Lung (tissue), 12 donors: ENCODE results near the gene NPL. TPM values are rescaled to one million over a fixed set of nuclear protein-coding genes. Genes with fewer than 3 reads are reported as not detected.

Source experiments
- ATAC-seq: fragments of 200-7000 bp; cut with Tn5 transposase; one replicate; pipeline ENCODE4 v1.9.1; 2020; ENCODE audit warnings: moderate number of reproducible peaks; ENCODE audit not compliant: insufficient read depth, low FRiP score
- DNase-seq, 3 donors: peaks; one replicate each; pipeline ENCODE4 v3.0.0-alpha.2; 2013 to 2017
- H3K27ac ChIP-seq, 2 donors: one replicate each; pipeline ENCODE4 v1.5.1; 2013; ENCODE audit warnings: mild to moderate bottlenecking in 2 of 2, moderate library complexity in 2 of 2, control low read depth in 1 of 2, inconsistent platforms in 1 of 2, low read depth in 1 of 2, low read length in 1 of 2
- H3K27me3 ChIP-seq, 3 donors: one replicate each; pipeline ENCODE4 v1.5.1; 2013; ENCODE audit warnings: low read length in 2 of 3; ENCODE audit not compliant: control insufficient read depth in 3 of 3, insufficient read depth in 3 of 3
- H3K36me3 ChIP-seq, 4 donors: one replicate each; pipeline ENCODE4 v1.5.1; 2013; ENCODE audit warnings: low read length in 4 of 4, mild to moderate bottlenecking in 1 of 4, moderate library complexity in 1 of 4; ENCODE audit not compliant: control insufficient read depth in 4 of 4, insufficient read depth in 4 of 4
- H3K4me1 ChIP-seq, 5 donors: one replicate each; pipeline ENCODE4 v1.5.1; 2013; ENCODE audit warnings: low read length in 5 of 5, mild to moderate bottlenecking in 2 of 5, moderate library complexity in 1 of 5; ENCODE audit not compliant: control insufficient read depth in 5 of 5, insufficient read depth in 5 of 5
- H3K4me3 ChIP-seq: one replicate; pipeline ENCODE4 v1.5.1; 2013; ENCODE audit warnings: mild to moderate bottlenecking, control low read depth, moderate library complexity
- H3K9ac ChIP-seq, 2 donors: one replicate each; pipeline ENCODE4 v1.5.1; 2013; ENCODE audit warnings: low read length in 2 of 2, control low read depth in 1 of 2; ENCODE audit not compliant: insufficient read depth in 1 of 2
- H3K9me3 ChIP-seq, 4 donors: one replicate each; pipeline ENCODE4 v1.5.1; 2013; ENCODE audit warnings: low read length in 3 of 4, mild to moderate bottlenecking in 1 of 4, moderate library complexity in 1 of 4; ENCODE audit not compliant: control insufficient read depth in 4 of 4, insufficient read depth in 3 of 4
- WGBS, 2 donors: extraction: QIAGEN DNeasy Blood & Tissue Kit; methylation state at CpG; one replicate each; pipeline ENCODE4 v1.1.7; 2013; 5-methylcytosine and 5-hydroxymethylcytosine counted together
- polyA plus RNA-seq, 2 donors: library from polyadenylated mRNA; stranded (reverse); fragments of 200-250 nt; gene quantifications; one replicate each; pipeline ENCODE4 v1.2.1, GENCODE V29; 2013
- total RNA-seq, 2 donors: library from RNA; depleted of rRNA in 1 of 2; stranded (reverse); fragments of >200 nt in 1 of 2; gene quantifications; one replicate each; pipeline ENCODE4 v1.2.1, GENCODE V29; 2014 to 2021
- TF ChIP-seq, protein P1 (sequence below): IDR thresholded peaks from 2 replicates; pipeline ENCODE4 v1.5.1; 2012; ENCODE audit warnings: mild to moderate bottlenecking; ENCODE audit errors: control extremely low read depth, extremely low read depth
- donor health status: control.
- donor health status: control.
- donor health status: Bipolar disorder and iron deficiency.
- donor health status: healthy.
- donor health status: DM: yes; HTN: yes; CAD: no.

The NPL gene
- total and polyA plus RNA-seq, 4 donors, result 31.9 to 116 (median 57.3) TPM

DNA sequence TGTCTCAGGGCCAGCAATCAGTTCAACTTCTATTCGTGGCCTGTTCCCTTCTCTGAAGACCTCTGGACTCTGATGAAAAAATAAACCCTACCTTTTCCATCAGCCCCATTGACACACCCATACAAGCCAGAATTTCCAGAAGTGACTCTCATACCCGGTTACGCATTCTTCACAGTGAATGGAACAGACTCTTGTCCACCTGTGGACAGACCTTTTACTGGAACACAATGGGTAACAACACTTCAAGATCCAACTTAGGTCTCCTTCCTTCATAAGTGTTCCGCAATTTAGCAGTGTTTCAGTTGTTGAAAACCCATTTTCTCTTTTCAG, 2.6 kb upstream of the NPL start:
- Histone ChIP-seq H3K4me3 (no peak overlapping the region), H3K27me3 (peaks cover 0 to 16% (median 11%) of the 10 kb centered on the region in 3 donors), H3K4me1 (peaks cover 0 to 7% (median 0%) of the 10 kb centered on the region in 5 donors), H3K36me3 (no peaks in the 10 kb centered on the region), H3K27ac (peak overlapping the region in 1 of 2 donors; percentile 21), H3K9me3 (no peaks in the 10 kb centered on the region), H3K9ac (no peak overlapping the region)
- WGBS, 2 donors, result 58 to 73% methylated on average over 4 of the region's 4 CpGs
- ATAC-seq (no peak), DNase-seq (no peak)
- TF ChIP-seq, protein P1, sequence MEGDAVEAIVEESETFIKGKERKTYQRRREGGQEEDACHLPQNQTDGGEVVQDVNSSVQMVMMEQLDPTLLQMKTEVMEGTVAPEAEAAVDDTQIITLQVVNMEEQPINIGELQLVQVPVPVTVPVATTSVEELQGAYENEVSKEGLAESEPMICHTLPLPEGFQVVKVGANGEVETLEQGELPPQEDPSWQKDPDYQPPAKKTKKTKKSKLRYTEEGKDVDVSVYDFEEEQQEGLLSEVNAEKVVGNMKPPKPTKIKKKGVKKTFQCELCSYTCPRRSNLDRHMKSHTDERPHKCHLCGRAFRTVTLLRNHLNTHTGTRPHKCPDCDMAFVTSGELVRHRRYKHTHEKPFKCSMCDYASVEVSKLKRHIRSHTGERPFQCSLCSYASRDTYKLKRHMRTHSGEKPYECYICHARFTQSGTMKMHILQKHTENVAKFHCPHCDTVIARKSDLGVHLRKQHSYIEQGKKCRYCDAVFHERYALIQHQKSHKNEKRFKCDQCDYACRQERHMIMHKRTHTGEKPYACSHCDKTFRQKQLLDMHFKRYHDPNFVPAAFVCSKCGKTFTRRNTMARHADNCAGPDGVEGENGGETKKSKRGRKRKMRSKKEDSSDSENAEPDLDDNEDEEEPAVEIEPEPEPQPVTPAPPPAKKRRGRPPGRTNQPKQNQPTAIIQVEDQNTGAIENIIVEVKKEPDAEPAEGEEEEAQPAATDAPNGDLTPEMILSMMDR, result no peak

DNA sequence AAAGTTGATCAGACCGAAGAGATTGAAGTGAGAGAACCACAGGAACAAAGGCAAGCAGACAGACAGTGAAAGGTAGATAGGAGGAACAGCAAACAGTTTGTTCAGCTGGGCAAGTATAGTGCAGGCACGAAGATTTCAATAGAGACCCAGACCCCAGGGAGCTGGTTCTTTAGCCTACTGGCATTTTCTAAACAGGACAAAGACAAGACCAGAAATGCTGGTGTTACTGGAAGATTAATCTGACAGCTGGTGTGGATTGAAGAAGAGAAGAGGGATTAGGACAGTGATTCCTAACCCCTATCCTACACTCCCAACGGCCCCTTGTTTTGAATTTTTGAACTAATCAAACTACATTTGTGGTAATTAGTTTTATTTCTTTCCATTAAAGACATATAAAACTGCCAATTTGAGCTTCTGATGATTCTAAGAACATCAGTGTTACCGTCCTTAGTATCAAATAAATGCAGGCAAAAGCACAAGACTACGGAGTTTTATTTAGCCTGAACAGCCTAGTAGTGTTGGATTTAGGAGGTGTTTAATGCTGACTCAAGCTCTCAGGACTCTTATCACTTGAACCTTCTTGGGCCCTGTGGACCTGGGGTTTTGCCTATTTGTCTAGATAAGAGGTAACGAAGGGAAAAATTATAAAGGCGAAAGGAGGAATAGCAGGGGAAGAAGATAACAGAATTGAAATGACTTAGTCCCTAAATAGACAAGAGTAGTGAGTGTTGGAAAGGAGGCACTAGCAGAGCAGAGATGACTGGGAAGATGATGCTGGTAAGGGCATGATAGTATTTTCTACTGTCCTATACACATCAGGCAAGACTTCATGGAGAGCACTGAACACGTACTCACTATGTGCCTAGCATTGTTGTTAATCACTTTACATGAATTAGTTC, 2.0 kb downstream of the NPL start:
- TF ChIP-seq, protein P1, result no peak
- 90 to 94% methylated on average over 8 of the region's 8 CpGs for WGBS, 2 donors

DNA sequence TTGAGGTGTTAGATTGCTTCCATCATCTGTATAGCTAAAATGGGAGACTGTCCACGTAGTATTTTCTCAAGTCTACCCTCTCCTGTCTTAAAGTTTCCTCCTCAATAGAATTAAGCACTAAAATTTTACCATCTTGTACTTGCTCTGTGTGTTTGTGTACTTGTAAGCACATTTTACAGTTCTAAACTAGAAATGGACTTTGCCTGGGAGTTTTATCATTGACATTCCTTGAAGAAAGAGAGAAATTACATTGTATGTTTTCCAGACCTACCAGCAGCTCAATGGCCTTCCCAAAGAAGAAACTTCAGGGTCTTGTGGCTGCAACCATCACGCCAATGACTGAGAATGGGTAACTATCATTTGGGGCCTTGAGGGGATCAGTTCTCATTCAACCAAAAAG, 4.5 kb downstream of the NPL start:
- no peaks in the 10 kb centered on the region for H3K36me3 ChIP-seq
- WGBS, 2 donors, result 92 to 95% methylated on average over 2 of the region's 2 CpGs
- TF ChIP-seq, protein P1, result no peak
- H3K9ac ChIP-seq, result no peak overlapping the region
- ATAC-seq (no peak), DNase-seq (no peak)
- H3K27ac ChIP-seq, result peak overlapping the region in 1 of 2 donors; percentile 56
- H3K27me3 ChIP-seq, result peaks cover 0 to 3% (median 2%) of the 10 kb centered on the region in 3 donors
- no peak overlapping the region for H3K4me3 ChIP-seq
- no peaks in the 10 kb centered on the region for H3K9me3 ChIP-seq
- H3K4me1 ChIP-seq, result peaks cover 0 to 7% (median 0%) of the 10 kb centered on the region in 5 donors

More for the DNA sequence above, 2.0 kb downstream of the NPL start:
- no peaks in the 10 kb centered on the region for H3K36me3 ChIP-seq
- ATAC-seq (no peak), DNase-seq (no peak)
- peaks cover 0 to 7% (median 0%) of the 10 kb centered on the region in 5 donors for H3K4me1 ChIP-seq
- no peak overlapping the region for H3K4me3 ChIP-seq
- H3K9ac ChIP-seq, result no peak overlapping the region
- H3K27me3 ChIP-seq, result peaks cover 0 to 16% (median 11%) of the 10 kb centered on the region in 3 donors
- no peak overlapping the region for H3K27ac ChIP-seq
- H3K9me3 ChIP-seq, result no peaks in the 10 kb centered on the region
